K562 (cell line): ENCODE measurements around the gene DYNC2I2. TPM values are rescaled to one million over a fixed set of nuclear protein-coding genes. Genes with fewer than 3 reads are reported as not detected.

Source experiments
- ATAC-seq: fragments of 200-7000 bp; cut with Tn5 transposase; 3 replicates; pipeline ENCODE4 v1.9.1; 2020; ENCODE audit warnings: moderate library complexity
- BruUV-seq: library from RNA; stranded (reverse); fragments of 400-500 nt; replicated peaks from 2 replicates; lab custom pipeline; 2021; lab: Mats Ljungman, UMichigan
- CTCF ChIA-PET: fragments of 300-600 bp; formaldehyde crosslinking; extraction: SDS; loops from one replicate; lab custom pipeline; 2021; ENCODE audit warnings: low intra/inter-chr PET ratio; lab: Yijun Ruan, JAX
- POLR2A ChIA-PET: fragments of 300-600, 350-650 bp; sonication (Branson Sonifier 250); formaldehyde crosslinking; extraction: SDS; loops from one replicate; lab custom pipeline; 2021; ENCODE audit warnings: antibody characterized with exemption, inconsistent platforms; lab: Yijun Ruan, JAX
- DNase-seq, 4 experiments: peaks; one replicate each; pipeline versions ENCODE4 v3.0.0 to v3.0.0-alpha.2; 2011 to 2018; ENCODE audit warnings: low spot score in 3 of 4, mixed read lengths in 3 of 4; ENCODE audit errors: extremely low read depth in 1 of 4
- FAIRE-seq: peaks from 2 replicates; lab custom pipeline; 2011; peaks lifted over from hg19 to GRCh38; lab: Jason Lieb, UNC
- H2AFZ ChIP-seq: 2 replicates; pipeline ENCODE4 v1.6.0; 2011; ENCODE audit warnings: low read depth, low read length, control low read depth, inconsistent platforms
- H3K27ac ChIP-seq: fragments of 200-600 bp; 3 replicates; pipeline ENCODE4 v1.8.0; 2011; ENCODE audit warnings: low read depth, mild to moderate bottlenecking, control low read depth, inconsistent platforms, low read length, moderate library complexity, mixed read lengths; ENCODE audit errors: extremely low read depth
- H3K27me3 ChIP-seq, 2 experiments: fragments of 300-600 bp in 1 of 2; 2 replicates in 1 of 2; 3 replicates in 1 of 2; pipeline versions ENCODE4 v1.6.0 to v1.8.0; 2011; ENCODE audit warnings: inconsistent platforms in 2 of 2, low read length in 2 of 2, mild to moderate bottlenecking in 1 of 2, mixed read lengths in 1 of 2, moderate library complexity in 1 of 2; ENCODE audit not compliant: control insufficient read depth in 2 of 2, insufficient read depth in 2 of 2
- H3K36me3 ChIP-seq: fragments of 300-600 bp; 3 replicates; pipeline ENCODE4 v1.8.0; 2011; ENCODE audit warnings: mild to moderate bottlenecking, low read length, inconsistent platforms; ENCODE audit not compliant: control insufficient read depth, insufficient read depth
- H3K4me1 ChIP-seq, 2 experiments: fragments of 200-600 bp in 1 of 2; replicated peaks in 1 of 2; 2 replicates in 1 of 2; 3 replicates in 1 of 2; pipeline versions ENCODE4 v1.5.1 to v1.8.0; 2011; ENCODE audit warnings: inconsistent platforms in 2 of 2, low read length in 2 of 2, mild to moderate bottlenecking in 1 of 2, mixed read lengths in 1 of 2, moderate library complexity in 1 of 2; ENCODE audit not compliant: control insufficient read depth in 2 of 2, insufficient read depth in 2 of 2
- H3K4me2 ChIP-seq: 2 replicates; pipeline ENCODE4 v1.6.1; 2011; ENCODE audit warnings: low read length, control low read depth, inconsistent platforms, mixed read lengths; ENCODE audit not compliant: insufficient read depth
- H3K4me3 ChIP-seq: fragments of 200-600 bp; sonication (generic), shearing (Covaris generic); 2 replicates; pipeline ENCODE4 v1.5.1; 2016; ENCODE audit warnings: control low read depth, inconsistent platforms
- H3K79me2 ChIP-seq: fragments of 200-600 bp; 3 replicates; pipeline ENCODE4 v1.8.0; 2011; ENCODE audit warnings: low read length, inconsistent platforms; ENCODE audit not compliant: control insufficient read depth, insufficient read depth
- H3K9ac ChIP-seq, 2 experiments: 2 replicates each; pipeline versions ENCODE4 v1.6.0 to v1.6.1; 2011; ENCODE audit warnings: low read depth in 2 of 2, low read length in 2 of 2, control low read depth in 1 of 2, inconsistent platforms in 1 of 2, mild to moderate bottlenecking in 1 of 2, mixed read lengths in 1 of 2; ENCODE audit not compliant: insufficient read depth in 1 of 2
- H3K9me1 ChIP-seq: one replicate; pipeline ENCODE4 v1.6.0; 2011; ENCODE audit warnings: inconsistent platforms, mild to moderate bottlenecking, low read length, moderate library complexity; ENCODE audit not compliant: control insufficient read depth, insufficient read depth
- H3K9me3 ChIP-seq: replicated peaks from 2 replicates; pipeline ENCODE4 v1.5.1; 2011; ENCODE audit warnings: low read depth, low read length, inconsistent platforms; ENCODE audit not compliant: control insufficient read depth, insufficient read depth
- H4K20me1 ChIP-seq: replicated peaks from 2 replicates; pipeline ENCODE4 v1.6.1; 2011; ENCODE audit warnings: low read length, inconsistent platforms, mixed read lengths; ENCODE audit not compliant: control insufficient read depth, insufficient read depth
- DNMT1 ChIP-seq: fragments of 450-650 bp; IDR thresholded peaks from 2 replicates; pipeline ENCODE4 v1.6.1; 2016; ENCODE audit warnings: antibody characterized with exemption, mild to moderate bottlenecking
- GABPB1 ChIP-seq: sonication (generic); formaldehyde crosslinking; IDR thresholded peaks from 2 replicates; pipeline ENCODE4 v1.8.0; 2022; ENCODE audit warnings: mild to moderate bottlenecking, missing genetic modification reagents
- HMGN3 ChIP-seq: IDR thresholded peaks from 2 replicates; pipeline ENCODE4 v1.6.1; 2011; ENCODE audit warnings: borderline replicate concordance, low read depth, mild to moderate bottlenecking, mixed read lengths, low read length; ENCODE audit not compliant: insufficient read length; ENCODE audit errors: extremely low read depth
- JUNB ChIP-seq: fragments of 450-650 bp; formaldehyde crosslinking; conservative IDR thresholded peaks from 2 replicates; pipeline ENCODE4 v1.4.0; 2020; ENCODE audit warnings: mild to moderate bottlenecking
- MCM7 ChIP-seq, 2 experiments: fragments of 450-650 bp; IDR thresholded peaks; 2 replicates each; pipeline ENCODE4 v1.6.1; 2016 to 2018
- NUFIP1 ChIP-seq: fragments of 450-650 bp; IDR thresholded peaks from 2 replicates; pipeline ENCODE4 v1.6.1; 2018; ENCODE audit not compliant: partially characterized antibody
- PBX2 ChIP-seq, 2 experiments: IDR thresholded peaks in 1 of 2; conservative IDR thresholded peaks in 1 of 2; 2 replicates each; pipeline ENCODE4 v1.6.1; 2016; ENCODE audit warnings: low read depth in 2 of 2, mild to moderate bottlenecking in 1 of 2, missing compliant biosample characterization in 1 of 2, missing genetic modification characterization in 1 of 2, moderate library complexity in 1 of 2
- POLR2G ChIP-seq: fragments of 200-400 bp; formaldehyde crosslinking; IDR thresholded peaks from 2 replicates; pipeline ENCODE4 v1.6.1; 2017; ENCODE audit warnings: low read depth, mild to moderate bottlenecking, antibody characterized with exemption, low read length, moderate library complexity
- POLR3G ChIP-seq: IDR thresholded peaks from 2 replicates; pipeline ENCODE4 v1.6.1; 2011; ENCODE audit not compliant: insufficient read length, insufficient replicate concordance; ENCODE audit errors: extremely low read depth
- RBM22 ChIP-seq: fragments of 200-400 bp; formaldehyde crosslinking; IDR thresholded peaks from 2 replicates; pipeline ENCODE4 v1.6.1; 2018; ENCODE audit warnings: low read length, low read depth; ENCODE audit not compliant: poor library complexity, severe bottlenecking
- SLC30A9 ChIP-seq: fragments of 250-450 bp; sonication (Bioruptor Pico); IDR thresholded peaks from 2 replicates; pipeline ENCODE4 v1.8.0; 2022; ENCODE audit warnings: mild to moderate bottlenecking, moderate library complexity
- TAF15 ChIP-seq: fragments of 200-400 bp; formaldehyde crosslinking; IDR thresholded peaks from 2 replicates; pipeline ENCODE4 v1.6.1; 2017; ENCODE audit warnings: mild to moderate bottlenecking, low read depth, low read length, moderate library complexity
- TSC22D4 ChIP-seq: fragments of 450-650 bp; IDR thresholded peaks from 2 replicates; pipeline ENCODE4 v1.6.1; 2016; ENCODE audit warnings: missing genetic modification characterization, missing biosample characterization, control low read depth
- ZNF316 ChIP-seq: fragments of 450-650 bp; IDR thresholded peaks from 2 replicates; pipeline ENCODE4 v1.6.1; 2016
- WGBS: fragments of 100-300 bp; shearing (Covaris generic); methylation state at CpG from one replicate; pipeline ENCODE4 v1.1.6; 2016; ENCODE audit warnings: low coverage, mixed read lengths; ENCODE audit not compliant: insufficient coverage; ENCODE audit errors: missing lambda C conversion rate; 5-methylcytosine and 5-hydroxymethylcytosine counted together
- in situ Hi-C: fragments of 300-500 bp; cut with MboI; formaldehyde crosslinking; loops from 4 replicates; pipeline ENCODE4 v1.15.0; 2018; ENCODE audit warnings: inconsistent platforms, mixed read lengths
- intact Hi-C: fragments of 100-400 bp; cut with micrococcal nuclease; formaldehyde crosslinking; loops from 2 replicates; pipeline ENCODE4 v1.14.2; 2022
- polyA plus RNA-seq, 8 experiments: library from polyadenylated mRNA; depleted of rRNA in 4 of 8; stranded (reverse) in 5 of 8; unstranded in 3 of 8; fragments of >200 nt; fragmentation: Nextera tagmentation in 2 of 8; fragmentation: Illumina TruSeq in 1 of 8; extraction: Ambion mirVana in 2 of 8; extraction: Trizol in 1 of 8; gene quantifications; 2 replicates each; pipeline versions ENCODE4 v1.2.1 to v1.2.3, GENCODE V29; 2011 to 2014; ENCODE audit warnings: inconsistent platforms in 1 of 8, missing spikeins in 1 of 8
- total RNA-seq, 7 experiments: library from RNA; depleted of rRNA in 6 of 7; stranded (reverse); fragments of >200 nt in 6 of 7; fragmentation: Illumina TruSeq in 2 of 7; extraction: Trizol in 2 of 7; gene quantifications; 2 replicates each; pipeline versions ENCODE4 v1.2.1 to v1.2.3, GENCODE V29; 2011 to 2021; ENCODE audit warnings: low replicate concordance in 1 of 7

The DYNC2I2 gene
- total and polyA plus RNA-seq, 9 of the 15 experiments (the other 6 are each of a cell fraction or from before 2014, with no cell fraction given): 1.5 to 249 (median 70.0) TPM

- H3K9me3 ChIP-seq: no peaks in the 10 kb centered on the region
- no peak overlapping the region for H2AFZ ChIP-seq
- H3K4me1 ChIP-seq: peaks cover 4 to 31% of the 10 kb centered on the region in 2 experiments; a peak in 4 of 5 replicates
- H3K79me2 ChIP-seq: no peaks in the 10 kb centered on the region
- intact Hi-C loops: no loop called here
- FAIRE-seq: no peak
- no peaks in the 10 kb centered on the region; the same call in 1 of the 2 replicates for H4K20me1 ChIP-seq
- 63% methylated on average over 12 of the region's 13 CpGs for WGBS
- no peak overlapping the region for H3K4me3 ChIP-seq
- BruUV-seq: no TSS peak
- in situ Hi-C loops: no loop called here
- no peaks in the 10 kb centered on the region for H3K27me3 ChIP-seq
- no peaks in the 10 kb centered on the region for H3K9me1 ChIP-seq
- peaks cover 13% of the 10 kb centered on the region; the same call in 2 of the 3 replicates for H3K36me3 ChIP-seq
- ATAC-seq: peak; percentile 4
- ChIA-PET CTCF (no interaction called here), POLR2A (interaction anchor here (1.2 kb wide), 1 partner anchor 19 kb away, joined by 4 read pairs; no protein-coding TSS in a partner anchor)
- peak overlapping the region in 1 of 2 experiments; percentile 47; a peak in 2 of 4 replicates for H3K9ac ChIP-seq
- TF ChIP-seq TAF15 (no peak), HMGN3 (peak; percentile 4)
- no peak overlapping the region for H3K4me2 ChIP-seq
- no peak for DNase-seq
- H3K27ac ChIP-seq: no peak overlapping the region
These were observed 28.7 kb downstream of the DYNC2I2 start for GRCh38 chr9:128627906-128628305.

- Histone ChIP-seq H3K4me2 (no peak overlapping the region), H3K9ac (no peak overlapping the region; a peak in 1 of 4 replicates), H3K9me1 (no peaks in the 10 kb centered on the region), H3K4me1 (peaks cover 4 to 33% of the 10 kb centered on the region in 2 experiments; a peak in 4 of 5 replicates), H3K27me3 (no peaks in the 10 kb centered on the region), H4K20me1 (no peaks in the 10 kb centered on the region; the same call in 1 of the 2 replicates), H3K36me3 (peaks cover 6% of the 10 kb centered on the region; the same call in 1 of the 3 replicates), H3K27ac (no peak overlapping the region), H3K79me2 (no peaks in the 10 kb centered on the region), H2AFZ (no peak overlapping the region), H3K4me3 (no peak overlapping the region), H3K9me3 (no peaks in the 10 kb centered on the region)
- no peak for DNase-seq
- no TSS peak for BruUV-seq
- intact Hi-C loops (no loop called here), in situ Hi-C loops (no loop called here)
- ChIA-PET CTCF (no interaction called here), POLR2A (interaction anchor here (1.6 kb wide), 1 partner anchor 65 kb away, joined by 4 read pairs; no protein-coding TSS in a partner anchor)
- WGBS: 60% methylated on average over 8 of the region's 15 CpGs
- FAIRE-seq: no peak
- no peak for ATAC-seq
- TF ChIP-seq POLR2G: peak; percentile 46; the same call in 1 of the 2 replicates
- no peak for TF ChIP-seq MCM7 (IDR thresholded peaks at IDR 0.05)
- TF ChIP-seq JUNB: no peak
- TF ChIP-seq ZNF316: no peak
- TF ChIP-seq GABPB1 (CRISPR knock-in tag): 0 out of 2 replicates have a peak, but pooled peaks have one; percentile 19
- no peak for TF ChIP-seq PBX2 (CRISPR knock-in tag; IDR thresholded peaks at IDR 0.05; ENCODE audit: low read depth)
- TF ChIP-seq PBX2 (tag; conservative IDR thresholded peaks at IDR 0.05; ENCODE audit: low read depth): no peak
- TF ChIP-seq RBM22: peak; percentile 37
- TF ChIP-seq DNMT1: no peak
- TF ChIP-seq TSC22D4: no peak
- no peak for TF ChIP-seq SLC30A9 (CRISPR knock-in tag)
- no peak for TF ChIP-seq NUFIP1
- no peak for TF ChIP-seq POLR3G
These were observed 29.4 kb downstream of the DYNC2I2 start for GRCh38 chr9:128627127-128627715.
